Fibroblast of lung (primary cell): ENCODE measurements around the gene DDI2. TPM values are rescaled to one million over a fixed set of nuclear protein-coding genes. Genes with fewer than 3 reads are reported as not detected.
A peak's percentile ranks its signal among the peaks of the same experiment; 100 is the strongest.

Experiments used
- DNase-seq, 2 donors: peaks; one replicate each; pipeline versions ENCODE4 v3.0.0 to v3.0.0-alpha.2; 2010; ENCODE audit warnings: low read depth in 2 of 2
- H2AFZ ChIP-seq: 2 replicates; pipeline ENCODE4 v1.5.1; 2012; ENCODE audit warnings: low read length, control low read depth, inconsistent platforms
- H3K27ac ChIP-seq: 2 replicates; pipeline ENCODE4 v1.5.1; 2011; ENCODE audit warnings: low read length, control low read depth; ENCODE audit not compliant: insufficient read depth
- H3K27me3 ChIP-seq: 2 replicates; pipeline ENCODE4 v1.5.1; 2011; ENCODE audit warnings: mild to moderate bottlenecking, low read length; ENCODE audit not compliant: control insufficient read depth, insufficient read depth
- H3K36me3 ChIP-seq: 2 replicates; pipeline ENCODE4 v1.5.1; 2011; ENCODE audit warnings: low read length; ENCODE audit not compliant: control insufficient read depth, insufficient read depth
- H3K4me1 ChIP-seq: 2 replicates; pipeline ENCODE4 v1.5.1; 2011; ENCODE audit warnings: low read length; ENCODE audit not compliant: control insufficient read depth, insufficient read depth; ENCODE audit errors: extremely low read depth
- H3K4me2 ChIP-seq: 2 replicates; pipeline ENCODE4 v1.5.1; 2011; ENCODE audit warnings: low read length, control low read depth; ENCODE audit not compliant: insufficient read depth; ENCODE audit errors: extremely low read depth
- H3K4me3 ChIP-seq, 4 experiments: fragments of 200-600 bp in 1 of 4; sonication (generic) in 1 of 4; replicated peaks in 1 of 4; 2 replicates each; pipeline ENCODE4 v1.5.1; 2011 to 2016; ENCODE audit warnings: low read length in 4 of 4, low read depth in 3 of 4, mild to moderate bottlenecking in 3 of 4, control low read depth in 2 of 4, inconsistent platforms in 1 of 4, mixed read lengths in 1 of 4; ENCODE audit not compliant: insufficient read depth in 1 of 4; ENCODE audit errors: control extremely low read depth in 1 of 4
- H3K79me2 ChIP-seq: 2 replicates; pipeline ENCODE4 v1.5.1; 2012; ENCODE audit warnings: mild to moderate bottlenecking, low read length, inconsistent platforms; ENCODE audit not compliant: control insufficient read depth, insufficient read depth
- H3K9ac ChIP-seq: 2 replicates; pipeline ENCODE4 v1.5.1; 2011; ENCODE audit warnings: mild to moderate bottlenecking, low read length, control low read depth; ENCODE audit not compliant: insufficient read depth
- H3K9me3 ChIP-seq: 2 replicates; pipeline ENCODE4 v1.5.1; 2012; ENCODE audit warnings: low read depth, low read length; ENCODE audit not compliant: control insufficient read depth, insufficient read depth
- H4K20me1 ChIP-seq: 2 replicates; pipeline ENCODE4 v1.5.1; 2011; ENCODE audit warnings: low read length; ENCODE audit not compliant: control insufficient read depth, insufficient read depth; ENCODE audit errors: extremely low read depth
- CTCF ChIP-seq, 2 donors: IDR thresholded peaks in 1 of 2; conservative IDR thresholded peaks in 1 of 2; 1 replicate in 1 of 2; 2 replicates in 1 of 2; pipeline ENCODE4 v1.5.1; 2011 to 2012; ENCODE audit warnings: low read length in 2 of 2, control low read depth in 1 of 2, inconsistent platforms in 1 of 2, low read depth in 1 of 2, mild to moderate bottlenecking in 1 of 2
- EZH2 ChIP-seq: IDR thresholded peaks from 2 replicates; pipeline ENCODE4 v1.5.1; 2012; ENCODE audit warnings: low read length, control low read depth, mild to moderate bottlenecking; ENCODE audit errors: missing control alignments
- polyA plus RNA-seq, 2 donors: library from polyadenylated mRNA; depleted of rRNA in 1 of 2; stranded (reverse) in 1 of 2; unstranded in 1 of 2; fragments of >200 nt; gene quantifications; 2 replicates each; pipeline ENCODE4 v1.2.1, GENCODE V29; 2011 to 2012; ENCODE audit warnings: missing spikeins in 1 of 2
- total RNA-seq: library from RNA; depleted of rRNA; stranded (reverse); fragments of >200 nt; gene quantifications from 2 replicates; pipeline ENCODE4 v1.2.1, GENCODE V29; 2014

The DDI2 gene
- total and polyA plus RNA-seq, 2 donors (not counting 1 experiment from before 2014, with no cell fraction given) = 9.3 to 11.7 TPM

- peak overlapping the region; percentile 25 to 83 (median 52) for H3K4me3 ChIP-seq
- TF ChIP-seq EZH2 (no peak), CTCF (conservative IDR thresholded peaks at IDR 0.05 in 1 of 2, IDR thresholded peaks at IDR 0.05 in 1 of 2; ENCODE audit: low read depth in 1 of 2, low read length in 2 of 2) (no peak)
- H3K27me3 ChIP-seq = no peaks in the 10 kb centered on the region
- no peaks in the 10 kb centered on the region for H3K36me3 ChIP-seq
- peak overlapping the region; percentile 88 for H3K4me2 ChIP-seq
- H2AFZ ChIP-seq = peak overlapping the region; percentile 2
- H4K20me1 ChIP-seq = no peaks in the 10 kb centered on the region
- DNase-seq = peak in 1 of 2 donors; percentile 66
- no peaks in the 10 kb centered on the region for H3K9me3 ChIP-seq
- H3K79me2 ChIP-seq = peaks cover 30% of the 10 kb centered on the region
- H3K9ac ChIP-seq = no peak overlapping the region
- H3K27ac ChIP-seq = peak overlapping the region; percentile 37
- H3K4me1 ChIP-seq = peaks cover 17% of the 10 kb centered on the region
Observed at GRCh38 chr1:15616373-15617172, 685 bp upstream of the DDI2 start.

- Histone ChIP-seq H3K9ac (peak overlapping the region; percentile 81), H3K79me2 (peaks cover 46% of the 10 kb centered on the region), H2AFZ (peak overlapping the region; percentile 15), H3K4me2 (peak overlapping the region; percentile 84), H3K27me3 (no peaks in the 10 kb centered on the region), H3K36me3 (no peaks in the 10 kb centered on the region), H4K20me1 (peaks cover 2% of the 10 kb centered on the region), H3K9me3 (no peaks in the 10 kb centered on the region), H3K4me3 (peak overlapping the region; percentile 70 to 94 (median 87)), H3K4me1 (peaks cover 18% of the 10 kb centered on the region), H3K27ac (peak overlapping the region; percentile 87)
- TF ChIP-seq EZH2 (no peak), CTCF (conservative IDR thresholded peaks at IDR 0.05 in 1 of 2, IDR thresholded peaks at IDR 0.05 in 1 of 2; ENCODE audit: low read depth in 1 of 2, low read length in 2 of 2) (no peak)
- DNase-seq = peak in 1 of 2 donors; percentile 3
Observed at GRCh38 chr1:15618077-15618654, 908 bp downstream of the DDI2 start.

GRCh38 chr1:15618655-15619525 lies 1.6 kb downstream of the DDI2 start:
- Histone ChIP-seq H4K20me1 (peaks cover 2% of the 10 kb centered on the region), H3K4me2 (peak overlapping the region; percentile 84), H3K4me1 (peaks cover 18% of the 10 kb centered on the region), H3K27me3 (no peaks in the 10 kb centered on the region), H3K79me2 (peaks cover 53% of the 10 kb centered on the region), H2AFZ (no peak overlapping the region), H3K9me3 (no peaks in the 10 kb centered on the region), H3K4me3 (peak overlapping the region; percentile 70 to 94 (median 87)), H3K27ac (peak overlapping the region; percentile 87), H3K36me3 (no peaks in the 10 kb centered on the region), H3K9ac (peak overlapping the region; percentile 81)
- DNase-seq = peak; percentile 21 to 94
- TF ChIP-seq EZH2 (no peak), CTCF (conservative IDR thresholded peaks at IDR 0.05 in 1 of 2, IDR thresholded peaks at IDR 0.05 in 1 of 2; ENCODE audit: low read depth in 1 of 2, low read length in 2 of 2) (no peak)
